HG02885 (cell line): ENCODE results near the gene NPHP1.
"Not testable (repeated sequence)": the region's sequence is repeated elsewhere in the genome, so short reads cannot be mapped to it uniquely, and the experiment has no call there.

Source experiments
- ATAC-seq: cut with Tn5 transposase; IDR thresholded peaks from one replicate; pipeline ENCODE4 v1.9.1; 2021; ENCODE audit warnings: mild to moderate bottlenecking; ENCODE audit not compliant: unreplicated experiment, poor library complexity

The NPHP1 gene

GRCh38 chr2:110204408-110205385 is at the start of gene NPHP1:
TSS of gene NPHP1 (minus strand) at chr2:110205013. CDS start at chr2:110204968, 45 bp downstream.
- ATAC-seq: peak; percentile 98

GRCh38 chr2:110248081-110248795 is 43.4 kb upstream of the NPHP1 start:
- ATAC-seq: not testable (repeated sequence)

GRCh38 chr2:110245488-110246435 is 40.9 kb upstream of the NPHP1 start:
- ATAC-seq: not testable (repeated sequence)

- ATAC-seq: not testable (repeated sequence)
These were observed 38.5 kb upstream of the NPHP1 start for GRCh38 chr2:110243283-110243682.

- not testable (repeated sequence) for ATAC-seq
These were observed 29.7 kb upstream of the NPHP1 start for GRCh38 chr2:110234514-110234913.

- not testable (repeated sequence) for ATAC-seq
These were observed 25.1 kb upstream of the NPHP1 start for GRCh38 chr2:110229886-110230285.

- ATAC-seq: not testable (repeated sequence)
These were observed 17.8 kb upstream of the NPHP1 start for GRCh38 chr2:110222626-110223025.

GRCh38 chr2:110221938-110222337 is 17.1 kb upstream of the NPHP1 start:
- ATAC-seq: no peak

- ATAC-seq: no peak
These were observed 15.4 kb upstream of the NPHP1 start for GRCh38 chr2:110220190-110220564.

GRCh38 chr2:110219496-110220189 is 14.8 kb upstream of the NPHP1 start:
- ATAC-seq: no peak

GRCh38 chr2:110218889-110219288 is 14.1 kb upstream of the NPHP1 start:
- not testable (repeated sequence) for ATAC-seq

GRCh38 chr2:110216803-110217202 is 12.0 kb upstream of the NPHP1 start:
- ATAC-seq: no peak

- no peak for ATAC-seq
These were observed 11.4 kb upstream of the NPHP1 start for GRCh38 chr2:110216199-110216598.

- ATAC-seq: no peak
These were observed 10.8 kb upstream of the NPHP1 start for GRCh38 chr2:110215566-110216158.

- ATAC-seq: no peak
These were observed 10.3 kb upstream of the NPHP1 start for GRCh38 chr2:110215091-110215490.

- not testable (repeated sequence) for ATAC-seq
These were observed 8.7 kb upstream of the NPHP1 start for GRCh38 chr2:110213522-110213921.

- ATAC-seq: peak; percentile 91
These were observed 7.4 kb upstream of the NPHP1 start, which contains the start of gene MTLN for GRCh38 chr2:110211938-110212858. TSS of gene MTLN (minus strand) at chr2:110212547. CDS start at chr2:110212525, 22 bp downstream.
